Activated CD4-positive, alpha-beta T cell treated with anti-CD3 and anti-CD28 coated beads for 48 hours (primary cell): Measurements from ENCODE around the gene CCSAP.
"Not testable (repeated sequence)": the region's sequence is repeated elsewhere in the genome, so short reads cannot be mapped to it uniquely, and the experiment has no call there.

Experiments used
- DNase-seq: peaks from one replicate; pipeline ENCODE4 v3.0.0-alpha.2; 2020

CCSAP gene

GRCh38 chr1:229325401-229325800, 17.4 kb downstream of the CCSAP start:
- DNase-seq, result no peak

- no peak for DNase-seq
Observed at GRCh38 chr1:229323885-229324553, 18.8 kb downstream of the CCSAP start.

GRCh38 chr1:229323201-229323600, 19.6 kb downstream of the CCSAP start:
- DNase-seq, result no peak

- no peak for DNase-seq
Observed at GRCh38 chr1:229319487-229319886, 23.4 kb downstream of the CCSAP start.

GRCh38 chr1:229318056-229318455, 24.8 kb downstream of the CCSAP start:
- no peak for DNase-seq

GRCh38 chr1:229316166-229316565, 26.7 kb downstream of the CCSAP start:
- no peak for DNase-seq

GRCh38 chr1:229310833-229311232, 32.0 kb downstream of the CCSAP start:
- no peak for DNase-seq

GRCh38 chr1:229309684-229310083, 33.2 kb downstream of the CCSAP start:
- no peak for DNase-seq

GRCh38 chr1:229309074-229309473, 33.8 kb downstream of the CCSAP start:
- DNase-seq, result no peak

- DNase-seq, result no peak
Observed at GRCh38 chr1:229305392-229305791, 37.5 kb downstream of the CCSAP start.

GRCh38 chr1:229303855-229304254, 39.0 kb downstream of the CCSAP start:
- DNase-seq, result no peak

- no peak for DNase-seq
Observed at GRCh38 chr1:229302740-229303139, 40.1 kb downstream of the CCSAP start.

- DNase-seq, result no peak
Observed at GRCh38 chr1:229300099-229300757, 42.6 kb downstream of the CCSAP start.

- DNase-seq, result no peak
Observed at GRCh38 chr1:229298887-229299503, 43.9 kb downstream of the CCSAP start.

GRCh38 chr1:229298420-229298819, 44.4 kb downstream of the CCSAP start:
- no peak for DNase-seq

- DNase-seq, result no peak
Observed at GRCh38 chr1:229297746-229298145, 45.1 kb downstream of the CCSAP start.

GRCh38 chr1:229296541-229296941, 46.3 kb downstream of the CCSAP start:
- no peak for DNase-seq

- DNase-seq, result no peak
Observed at GRCh38 chr1:229295745-229296144, 47.1 kb downstream of the CCSAP start.

GRCh38 chr1:229293528-229294204, 49.2 kb downstream of the CCSAP start:
- DNase-seq, result no peak

GRCh38 chr1:229291686-229292085, 51.2 kb downstream of the CCSAP start:
- not testable (repeated sequence) for DNase-seq

GRCh38 chr1:229288516-229288915, 54.3 kb downstream of the CCSAP start:
- no peak for DNase-seq

GRCh38 chr1:229287267-229287666, 55.6 kb downstream of the CCSAP start:
- DNase-seq, result no peak

GRCh38 chr1:229286099-229286766, 56.6 kb downstream of the CCSAP start:
- DNase-seq, result no peak
